SU-DHL-6 (cell line): ENCODE measurements around the gene ATXN1L.

Experiments used
- H2AFZ ChIP-seq: fragments of 200-600 bp; sonication (generic); 2 replicates; pipeline ENCODE4 v1.6.1; 2014; ENCODE audit warnings: low read depth, mild to moderate bottlenecking, moderate library complexity, mixed read lengths, antibody characterized with exemption, low read length; ENCODE audit not compliant: severe bottlenecking
- H3F3A ChIP-seq: fragments of 200-600 bp; shearing (Covaris generic); 2 replicates; pipeline ENCODE4 v1.6.0; 2016; ENCODE audit warnings: antibody characterized with exemption, mild to moderate bottlenecking; ENCODE audit not compliant: insufficient read depth
- H3K27ac ChIP-seq: fragments of 200-600 bp; sonication (generic); 2 replicates; pipeline ENCODE4 v1.5.1; 2016; ENCODE audit warnings: low read depth, mild to moderate bottlenecking, low read length, moderate library complexity, mixed read lengths
- H3K27me3 ChIP-seq: fragments of 200-600 bp; sonication (generic), shearing (Covaris generic); 2 replicates; pipeline ENCODE4 v1.6.0; 2014; ENCODE audit warnings: mild to moderate bottlenecking, low read length
- H3K36me3 ChIP-seq: fragments of 200-600 bp; sonication (generic); 2 replicates; pipeline ENCODE4 v1.6.1; 2014; ENCODE audit warnings: mild to moderate bottlenecking, low read length, mixed read lengths
- H3K4me2 ChIP-seq: fragments of 300-600, 200-600 bp; shearing (Covaris generic), sonication (generic); 2 replicates; pipeline ENCODE4 v1.6.0; 2014; ENCODE audit warnings: low read length, low read depth, mild to moderate bottlenecking; ENCODE audit not compliant: poor library complexity, severe bottlenecking
- H3K4me3 ChIP-seq: fragments of 200-600 bp; sonication (generic); 2 replicates; pipeline ENCODE4 v1.5.1; 2014; ENCODE audit warnings: antibody characterized with exemption, low read length, mild to moderate bottlenecking, mixed read lengths; ENCODE audit not compliant: insufficient read depth, poor library complexity, severe bottlenecking
- H3K79me2 ChIP-seq: fragments of 200-600 bp; sonication (generic); 2 replicates; pipeline ENCODE4 v1.6.1; 2014; ENCODE audit warnings: mild to moderate bottlenecking, low read length, moderate library complexity; ENCODE audit not compliant: insufficient read depth
- H3K9ac ChIP-seq: fragments of 200-600 bp; sonication (generic); 2 replicates; pipeline ENCODE4 v1.7.0; 2014; ENCODE audit warnings: mild to moderate bottlenecking, low read length
- H3K9me2 ChIP-seq: fragments of 200-600 bp; sonication (generic); replicated peaks from 2 replicates; pipeline ENCODE4 v1.6.1; 2014; ENCODE audit warnings: low read length; ENCODE audit not compliant: insufficient read depth
- H3K9me3 ChIP-seq: fragments of 200-600 bp; sonication (generic); 2 replicates; pipeline ENCODE4 v1.6.1; 2014; ENCODE audit warnings: low read length, mixed read lengths; ENCODE audit not compliant: insufficient read depth
- H4K20me1 ChIP-seq: fragments of 200-600 bp; sonication (generic); 2 replicates; pipeline ENCODE4 v1.6.1; 2014; ENCODE audit warnings: low read depth, mild to moderate bottlenecking, antibody characterized with exemption, low read length, moderate library complexity, mixed read lengths
- CTCF ChIP-seq: fragments of 200-600 bp; sonication (generic); IDR thresholded peaks from one replicate; pipeline ENCODE4 v1.5.1; 2017; ENCODE audit warnings: antibody characterized with exemption, mild to moderate bottlenecking, low read length, moderate library complexity; ENCODE audit not compliant: insufficient read depth, poor library complexity, severe bottlenecking
- EZH2phosphoT487 ChIP-seq: fragments of 200-600 bp; sonication (generic), shearing (Covaris generic); conservative IDR thresholded peaks from 2 replicates; pipeline ENCODE4 v1.6.1; 2018; ENCODE audit warnings: mild to moderate bottlenecking, antibody characterized with exemption, low read length, moderate library complexity, mixed read lengths

Gene ATXN1L

GRCh38 chr16:71843572-71843971 lies 2.2 kb upstream of the ATXN1L start:
- Histone ChIP-seq H3K27me3 (no peaks in the 10 kb centered on the region), H3K36me3 (0 out of 2 replicates have a peak, but pooled peaks cover 3% of the 10 kb centered on the region), H3K79me2 (peaks cover 20% of the 10 kb centered on the region), H4K20me1 (no peaks in the 10 kb centered on the region), H3K4me2 (no peak overlapping the region), H2AFZ (no peak overlapping the region), H3K9me2 (no peaks in the 10 kb centered on the region), H3K9me3 (no peaks in the 10 kb centered on the region), H3K4me3 (no peak overlapping the region), H3K9ac (no peak overlapping the region), H3F3A (0 out of 2 replicates have a peak, but pooled peaks cover 14% of the 10 kb centered on the region), H3K27ac (no peak overlapping the region)
- TF ChIP-seq CTCF (no peak), EZH2phosphoT487 (no peak)

- Histone ChIP-seq H3K9me3 (no peaks in the 10 kb centered on the region), H3F3A (0 out of 2 replicates have a peak, but pooled peaks cover 14% of the 10 kb centered on the region), H3K36me3 (0 out of 2 replicates have a peak, but pooled peaks cover 3% of the 10 kb centered on the region), H3K27me3 (no peaks in the 10 kb centered on the region), H3K79me2 (peaks cover 20% of the 10 kb centered on the region), H4K20me1 (no peaks in the 10 kb centered on the region), H2AFZ (peak overlapping the region; percentile 88), H3K9me2 (no peaks in the 10 kb centered on the region), H3K9ac (peak overlapping the region; percentile 78), H3K4me3 (peak overlapping the region; percentile 88), H3K4me2 (peak overlapping the region; percentile 63), H3K27ac (no peak overlapping the region)
- TF ChIP-seq EZH2phosphoT487: no peak
- no peak for TF ChIP-seq CTCF
These were observed 655 bp downstream of the ATXN1L start for GRCh38 chr16:71846431-71846830.

- Histone ChIP-seq H3K36me3 (0 out of 2 replicates have a peak, but pooled peaks cover 3% of the 10 kb centered on the region), H4K20me1 (no peaks in the 10 kb centered on the region), H2AFZ (no peak overlapping the region), H3K9me3 (no peaks in the 10 kb centered on the region), H3K27me3 (no peaks in the 10 kb centered on the region), H3F3A (0 out of 2 replicates have a peak, but pooled peaks cover 14% of the 10 kb centered on the region), H3K9ac (peak overlapping the region; percentile 78), H3K4me2 (peak overlapping the region; percentile 63), H3K79me2 (peaks cover 20% of the 10 kb centered on the region), H3K4me3 (peak overlapping the region; percentile 88), H3K27ac (no peak overlapping the region), H3K9me2 (no peaks in the 10 kb centered on the region)
- no peak for TF ChIP-seq EZH2phosphoT487
- TF ChIP-seq CTCF: no peak
These were observed 1.3 kb downstream of the ATXN1L start for GRCh38 chr16:71847096-71847495.
